IMR-90 (cell line): ENCODE data around the gene ACTR1A. TPM values are rescaled to one million over a fixed set of nuclear protein-coding genes. Genes with fewer than 3 reads are reported as not detected.

ENCODE experiments used
- ATAC-seq: fragments of 200-7000 bp; cut with Tn5 transposase; 2 replicates; pipeline ENCODE4 v1.9.1; 2020; ENCODE audit warnings: low read depth, mild to moderate bottlenecking, moderate library complexity
- BruUV-seq: library from RNA; stranded (reverse); fragments of 400-500 nt; replicated peaks from 2 replicates; lab custom pipeline; 2021; lab: Mats Ljungman, UMichigan
- CTCF ChIA-PET: fragments of 300-600 bp; formaldehyde crosslinking; extraction: SDS; loops from one replicate; lab custom pipeline; 2021; ENCODE audit warnings: antibody characterized with exemption; lab: Yijun Ruan, JAX
- POLR2A ChIA-PET: fragments of 300-600 bp; sonication (Branson Sonifier 250); formaldehyde crosslinking; loops from one replicate; lab custom pipeline; 2022; ENCODE audit warnings: antibody characterized with exemption; ENCODE audit not compliant: unreplicated experiment; lab: Charles Lee
- DNase-seq: peaks from one replicate; pipeline ENCODE4 v3.0.0; 2013
- H2AFZ ChIP-seq: replicated peaks from 2 replicates; pipeline ENCODE3; 2013; ENCODE audit warnings: low read length, mild to moderate bottlenecking; ENCODE audit not compliant: poor library complexity
- H2AK5ac ChIP-seq: 2 replicates; pipeline ENCODE4 v1.6.1; 2013; ENCODE audit warnings: low read depth, low read length, inconsistent platforms
- H2AK9ac ChIP-seq: replicated peaks from 2 replicates; pipeline ENCODE3; 2013; ENCODE audit warnings: mild to moderate bottlenecking, low read depth, low read length, moderate library complexity; ENCODE audit not compliant: poor library complexity
- H2BK120ac ChIP-seq: 2 replicates; pipeline ENCODE4 v1.6.1; 2013; ENCODE audit warnings: low read depth, low read length, inconsistent platforms
- H2BK15ac ChIP-seq: 3 replicates; pipeline ENCODE4 v1.6.1; 2013; ENCODE audit warnings: low read depth, low read length, inconsistent platforms
- H2BK20ac ChIP-seq: 2 replicates; pipeline ENCODE4 v1.6.1; 2013; ENCODE audit warnings: low read depth, mild to moderate bottlenecking, inconsistent platforms, low read length, moderate library complexity
- H2BK5ac ChIP-seq: 2 replicates; pipeline ENCODE4 v1.6.1; 2013; ENCODE audit warnings: mild to moderate bottlenecking, low read depth, low read length, inconsistent platforms; ENCODE audit not compliant: poor library complexity, severe bottlenecking
- H3K14ac ChIP-seq: replicated peaks from 2 replicates; pipeline ENCODE4 v1.6.1; 2013; ENCODE audit warnings: low read depth, low read length, inconsistent platforms
- H3K18ac ChIP-seq: 2 replicates; pipeline ENCODE4 v1.6.1; 2013; ENCODE audit warnings: low read depth, low read length, control low read depth
- H3K23ac ChIP-seq: 2 replicates; pipeline ENCODE4 v1.6.1; 2013; ENCODE audit warnings: low read depth, low read length, inconsistent platforms
- H3K27ac ChIP-seq: 2 replicates; pipeline ENCODE4 v1.5.1; 2013; ENCODE audit warnings: mild to moderate bottlenecking, control low read depth, low read length; ENCODE audit not compliant: insufficient read depth
- H3K27me3 ChIP-seq: 2 replicates; pipeline ENCODE4 v1.6.1; 2013; ENCODE audit warnings: low read length; ENCODE audit not compliant: control insufficient read depth, insufficient read depth
- H3K36me3 ChIP-seq: 2 replicates; pipeline ENCODE4 v1.6.1; 2013; ENCODE audit warnings: low read length, mixed read lengths; ENCODE audit not compliant: control insufficient read depth, insufficient read depth
- H3K4ac ChIP-seq: 2 replicates; pipeline ENCODE4 v1.6.1; 2013; ENCODE audit warnings: low read depth, low read length, inconsistent platforms
- H3K4me1 ChIP-seq: 2 replicates; pipeline ENCODE4 v1.6.1; 2013; ENCODE audit warnings: low read length, mixed read lengths; ENCODE audit not compliant: control insufficient read depth, insufficient read depth
- H3K4me2 ChIP-seq: 2 replicates; pipeline ENCODE4 v1.6.1; 2013; ENCODE audit warnings: low read depth, mild to moderate bottlenecking, control low read depth, low read length, moderate library complexity
- H3K4me3 ChIP-seq: 2 replicates; pipeline ENCODE4 v1.5.1; 2013; ENCODE audit warnings: low read depth, mild to moderate bottlenecking, control low read depth, low read length, moderate library complexity; ENCODE audit not compliant: insufficient read depth
- H3K56ac ChIP-seq: 2 replicates; pipeline ENCODE4 v1.6.1; 2013; ENCODE audit warnings: low read length, inconsistent platforms; ENCODE audit not compliant: insufficient read depth; ENCODE audit errors: extremely low read depth
- H3K79me1 ChIP-seq, 2 experiments: 2 replicates each; pipeline ENCODE4 v1.6.1; 2013; ENCODE audit warnings: low read length in 2 of 2, inconsistent platforms in 1 of 2, low read depth in 1 of 2
- H3K9ac ChIP-seq: 2 replicates; pipeline ENCODE4 v1.6.1; 2013; ENCODE audit warnings: low read depth, low read length, control low read depth
- H3K9me1 ChIP-seq: 2 replicates; pipeline ENCODE4 v1.6.1; 2013; ENCODE audit warnings: low read length, inconsistent platforms; ENCODE audit not compliant: insufficient read depth
- H3K9me3 ChIP-seq: 2 replicates; pipeline ENCODE4 v1.6.1; 2013; ENCODE audit warnings: low read length; ENCODE audit not compliant: control insufficient read depth, insufficient read depth
- H4K20me1 ChIP-seq: 2 replicates; pipeline ENCODE4 v1.6.1; 2013; ENCODE audit warnings: low read length, inconsistent platforms; ENCODE audit not compliant: insufficient read depth
- H4K5ac ChIP-seq: 2 replicates; pipeline ENCODE4 v1.6.1; 2013; ENCODE audit warnings: mild to moderate bottlenecking, low read depth, low read length, control low read depth
- H4K8ac ChIP-seq, 2 experiments: 2 replicates each; pipeline ENCODE4 v1.6.1; 2013; ENCODE audit warnings: low read depth in 2 of 2, low read length in 2 of 2, control low read depth in 1 of 2, inconsistent platforms in 1 of 2
- H4K91ac ChIP-seq: 2 replicates; pipeline ENCODE4 v1.6.1; 2013; ENCODE audit warnings: low read depth, low read length, inconsistent platforms; ENCODE audit not compliant: insufficient read depth
- BHLHE40 ChIP-seq: fragments of 150-350 bp; IDR thresholded peaks from 2 replicates; pipeline ENCODE4 v1.6.1; 2016; ENCODE audit warnings: mild to moderate bottlenecking, low read depth, low read length
- CHD1 ChIP-seq: IDR thresholded peaks from 2 replicates; pipeline ENCODE4 v1.6.1; 2012; ENCODE audit warnings: low read depth, low read length, improper control_type of control experiment
- FOS ChIP-seq: fragments of 150-350 bp; IDR thresholded peaks from 2 replicates; pipeline ENCODE4 v1.6.1; 2016; ENCODE audit warnings: low read depth, low read length
- MXI1 ChIP-seq: IDR thresholded peaks from 2 replicates; pipeline ENCODE4 v1.6.1; 2012; ENCODE audit warnings: low read depth, mild to moderate bottlenecking, low read length, moderate library complexity, borderline replicate concordance
- POLR2A ChIP-seq: IDR thresholded peaks from 2 replicates; pipeline ENCODE4 v1.6.1; 2012; ENCODE audit warnings: mild to moderate bottlenecking, low read depth, low read length
- RAD21 ChIP-seq: IDR thresholded peaks from 2 replicates; pipeline ENCODE4 v1.6.1; 2012; ENCODE audit warnings: low read length, improper control_type of control experiment
- RCOR1 ChIP-seq: IDR thresholded peaks from 2 replicates; pipeline ENCODE4 v1.6.1; 2012; ENCODE audit warnings: mild to moderate bottlenecking, low read length, improper control_type of control experiment; ENCODE audit not compliant: insufficient replicate concordance
- WGBS, 2 experiments: methylation state at CpG; one replicate each; pipeline versions ENCODE4 v1.1.5 to v1.1.7; 2013; ENCODE audit warnings: missing lambda C conversion rate in 2 of 2; ENCODE audit not compliant: insufficient read length in 1 of 2; ENCODE audit errors: extremely low coverage in 2 of 2; 5-methylcytosine and 5-hydroxymethylcytosine counted together
- dilution Hi-C: fragments of 300-500 bp; cut with HindIII; formaldehyde crosslinking; loops from one replicate; pipeline ENCODE4 v1.14.3; 2018; ENCODE audit warnings: low sequenced_read_pairs; ENCODE audit not compliant: unreplicated experiment
- in situ Hi-C: fragments of 300-500 bp; cut with MboI; formaldehyde crosslinking; loops from 3 replicates; pipeline ENCODE4 v1.14.3; 2019; ENCODE audit warnings: low sequenced_read_pairs, inconsistent platforms, mixed read lengths
- intact Hi-C: fragments of 100-400 bp; cut with micrococcal nuclease; formaldehyde crosslinking; loops from 2 replicates; pipeline ENCODE4 v1.10.0; 2022
- polyA plus RNA-seq, 3 experiments: library from polyadenylated mRNA; depleted of rRNA; stranded (reverse); fragments of >200 nt; gene quantifications; 2 replicates each; pipeline ENCODE4 v1.2.3, GENCODE V29; 2012; ENCODE audit warnings: low replicate concordance in 1 of 3
- total RNA-seq: library from RNA; depleted of rRNA; stranded (reverse); fragments of >200 nt; gene quantifications from 2 replicates; pipeline ENCODE4 v1.2.3, GENCODE V29; 2012

The ACTR1A gene
- total and polyA plus RNA-seq, 2 of the 4 experiments (the other 2 are of a cell fraction) = 142 to 157 TPM

- TF ChIP-seq POLR2A = no peak
- 0 out of 2 replicates have a peak, but pooled peaks have one; percentile 22 for TF ChIP-seq BHLHE40
Observed at GRCh38 chr10:102452672-102453340, 49.7 kb downstream of the ACTR1A start (continued).

DNA sequence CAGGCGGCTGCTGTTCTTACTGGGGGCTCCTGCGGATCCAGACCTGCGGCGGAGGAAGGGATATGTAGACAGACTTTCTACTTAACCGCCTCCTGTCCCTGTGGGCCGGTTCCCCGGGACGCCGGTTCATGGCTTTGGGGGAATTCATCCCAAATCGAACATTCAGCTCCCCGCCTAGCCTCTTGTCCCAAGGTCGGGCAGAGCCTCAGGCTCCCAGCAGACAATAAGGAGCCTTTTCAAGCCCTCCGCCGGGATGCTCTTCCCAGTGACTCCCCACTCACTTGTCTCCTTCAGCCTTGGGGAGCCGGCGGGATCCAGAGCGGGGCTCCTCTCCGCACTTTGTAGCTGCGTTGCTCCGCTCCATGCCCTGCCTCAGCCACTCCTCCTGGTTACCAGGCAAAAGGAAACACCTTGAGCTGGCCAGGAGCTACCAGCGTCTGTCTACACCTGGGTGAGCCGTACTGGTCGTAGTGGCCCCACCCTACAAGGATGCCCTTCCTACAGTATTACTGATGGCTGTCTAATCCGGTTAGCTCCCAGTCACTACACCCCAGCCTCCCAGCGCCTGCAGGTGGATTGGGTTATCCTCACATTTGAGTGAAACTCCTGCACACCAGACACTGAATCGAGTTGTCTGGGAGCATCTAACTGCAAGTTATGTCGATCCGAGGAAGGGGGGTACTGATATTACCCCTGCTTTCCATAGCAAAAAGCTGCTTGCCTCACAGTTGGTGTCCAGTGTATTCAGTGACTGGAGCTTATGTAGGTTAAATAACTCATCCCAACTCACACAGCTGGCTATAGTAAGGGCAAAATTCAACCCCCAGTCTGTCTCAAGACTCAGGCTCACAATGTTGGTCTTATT is 51.2 kb downstream of the ACTR1A start, which contains the start of gene C10orf95:
C10orf95 (minus strand) TSS at position 439 of the 865 bp plus-strand sequence. CDS start 450 bp downstream, outside the sequence.
- ATAC-seq (peak; percentile 1; the same call in 1 of the 2 replicates), DNase-seq (no peak)
- H3K9me3 ChIP-seq = no peaks in the 10 kb centered on the region
- intact Hi-C loops = no loop called here
- no peak within 1 kb of the TSS for H2BK120ac ChIP-seq
- no peak within 1 kb of the TSS for H4K5ac ChIP-seq
- peak within 1 kb of the TSS; percentile 99 for H2AFZ ChIP-seq
- H3K56ac ChIP-seq = no peak within 1 kb of the TSS; the same call in 1 of the 2 replicates
- peak within 1 kb of the TSS; percentile 50 for H3K4me2 ChIP-seq
- H3K14ac ChIP-seq = no peak within 1 kb of the TSS
- peaks cover 15% of the 10 kb centered on the region for H3K9me1 ChIP-seq
- peaks cover 13% of the 10 kb centered on the region for H3K4me1 ChIP-seq
- no peaks in the 10 kb centered on the region; the same call in 1 of the 2 replicates for H4K20me1 ChIP-seq
- peak within 1 kb of the TSS; percentile 29 to 98; a peak in 2 of 4 replicates for H4K8ac ChIP-seq
- peaks cover 4% of the 10 kb centered on the region in 2 experiments; a peak in 2 of 4 replicates for H3K79me1 ChIP-seq
- peak within 1 kb of the TSS; percentile 2 for H2AK9ac ChIP-seq
- no peak within 1 kb of the TSS for H2BK5ac ChIP-seq
- BruUV-seq = no TSS peak
- H2BK20ac ChIP-seq = no peak within 1 kb of the TSS
- H4K91ac ChIP-seq = no peak within 1 kb of the TSS
- WGBS, 2 experiments = 60% methylated on average over 5 of the region's 28 CpGs; no CpG with 5 or more reads in 1 of the 2 experiments
- TF ChIP-seq FOS (no peak), MXI1 (no peak), BHLHE40 (no peak), CHD1 (no peak), RCOR1 (no peak), RAD21 (no peak)
- H3K36me3 ChIP-seq = no peaks in the 10 kb centered on the region
- no peak within 1 kb of the TSS for H3K18ac ChIP-seq
- peak within 1 kb of the TSS; percentile 12; the same call in 1 of the 2 replicates for H3K4ac ChIP-seq
- no peak within 1 kb of the TSS; the same call in 2 of the 3 replicates for H2BK15ac ChIP-seq
- no peaks in the 10 kb centered on the region for H3K27me3 ChIP-seq
- peak within 1 kb of the TSS; percentile 66 for H3K4me3 ChIP-seq
- dilution Hi-C loops = no loop called here
- POLR2A ChIA-PET = no interaction called here
- in situ Hi-C loops = no loop called here
- peak within 1 kb of the TSS; percentile 5; the same call in 1 of the 2 replicates for H3K23ac ChIP-seq
- CTCF ChIA-PET = interaction anchor here (0.5 to 0.6 kb wide), 2 partner anchors 9 to 813 kb away, joined by 3 to 4 read pairs; no protein-coding TSS in a partner anchor
- H3K27ac ChIP-seq = no peak within 1 kb of the TSS; the same call in 1 of the 2 replicates
- H2AK5ac ChIP-seq = peak within 1 kb of the TSS; percentile 48; the same call in 1 of the 2 replicates
- peak within 1 kb of the TSS; percentile 6 for H3K9ac ChIP-seq
